Inflammatory macrophage (primary cell): Measurements from ENCODE around the gene OLFM1.
A peak's percentile ranks its signal among the peaks of the same experiment; 100 is the strongest.

Source experiments
- DNase-seq, 2 donors: peaks; one replicate each; pipeline ENCODE4 v3.0.0-alpha.2; 2020 to 2022
- total RNA-seq, 18 experiments: gene quantifications; one replicate each; lab custom pipeline; 2026; ENCODE audit warnings: mixed read lengths in 6 of 18, inconsistent platforms in 2 of 18; lab: John Stamatoyannopoulos, UW

The OLFM1 gene
- 0 to 23.3 (median 0.50) reads per million in 18 experiments for total RNA-seq

DNA sequence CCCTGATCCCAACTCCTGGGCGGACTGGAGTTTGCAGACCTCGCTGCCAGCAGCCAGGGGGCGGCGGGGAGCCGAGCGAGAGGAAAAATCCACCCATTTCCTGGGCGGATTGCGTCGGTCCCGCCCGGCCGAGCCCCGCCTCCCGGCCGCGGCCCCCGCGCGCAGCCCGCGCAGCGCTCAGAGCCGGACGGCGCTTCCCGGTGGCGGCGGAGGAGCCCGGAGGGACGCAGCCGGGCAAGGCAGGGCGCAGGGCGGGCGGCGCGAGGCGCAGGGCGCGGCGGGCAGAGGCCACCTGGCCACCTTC lies at the start of gene OLFM1:
OLFM1 (plus strand) TSS at position 180 of the 304 bp plus-strand sequence. CDS start 322 bp downstream, outside the sequence.
- DNase-seq, result peak; percentile 57 to 70

DNA sequence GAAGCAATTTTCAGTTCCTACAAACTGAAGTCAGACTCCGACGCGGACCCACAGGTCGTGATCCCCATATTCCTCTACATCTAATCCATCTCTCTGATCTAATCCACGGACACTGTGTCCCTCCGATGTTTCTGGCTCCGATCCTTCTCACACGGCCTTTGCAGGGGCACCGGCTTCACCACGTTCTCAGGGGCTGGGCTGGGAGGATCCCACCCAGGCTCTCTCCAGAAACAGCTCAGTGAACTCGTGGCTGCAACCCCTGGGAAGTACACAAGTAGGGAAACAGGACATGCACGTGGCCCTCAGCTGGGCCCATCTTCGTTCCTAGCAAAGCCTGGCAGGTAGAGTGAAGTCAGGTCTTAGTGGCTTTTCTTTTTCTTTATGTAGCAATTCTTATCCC lies 49.1 kb upstream of the OLFM1 start:
- no peak for DNase-seq

DNA sequence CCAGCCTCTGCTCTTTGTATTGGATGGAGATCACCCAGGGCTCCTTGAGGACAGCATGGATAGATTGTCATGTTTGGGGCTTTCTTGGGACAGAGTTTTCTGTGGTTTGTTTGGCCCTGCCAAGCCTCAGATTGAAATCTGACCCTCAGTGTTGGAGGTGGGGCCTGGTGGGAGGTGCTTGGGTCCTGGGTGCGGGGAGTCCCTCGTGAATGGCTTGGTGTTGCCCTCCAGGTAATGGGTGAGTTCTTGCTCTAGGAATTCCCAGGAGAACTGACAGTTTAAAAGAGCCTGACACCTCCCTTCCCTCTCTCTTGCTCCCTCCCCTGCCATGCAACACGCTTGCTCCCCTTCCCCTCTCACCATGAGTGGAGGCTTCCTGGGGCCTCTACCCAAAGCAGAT lies 48.6 kb upstream of the OLFM1 start:
- DNase-seq, result no peak

DNA sequence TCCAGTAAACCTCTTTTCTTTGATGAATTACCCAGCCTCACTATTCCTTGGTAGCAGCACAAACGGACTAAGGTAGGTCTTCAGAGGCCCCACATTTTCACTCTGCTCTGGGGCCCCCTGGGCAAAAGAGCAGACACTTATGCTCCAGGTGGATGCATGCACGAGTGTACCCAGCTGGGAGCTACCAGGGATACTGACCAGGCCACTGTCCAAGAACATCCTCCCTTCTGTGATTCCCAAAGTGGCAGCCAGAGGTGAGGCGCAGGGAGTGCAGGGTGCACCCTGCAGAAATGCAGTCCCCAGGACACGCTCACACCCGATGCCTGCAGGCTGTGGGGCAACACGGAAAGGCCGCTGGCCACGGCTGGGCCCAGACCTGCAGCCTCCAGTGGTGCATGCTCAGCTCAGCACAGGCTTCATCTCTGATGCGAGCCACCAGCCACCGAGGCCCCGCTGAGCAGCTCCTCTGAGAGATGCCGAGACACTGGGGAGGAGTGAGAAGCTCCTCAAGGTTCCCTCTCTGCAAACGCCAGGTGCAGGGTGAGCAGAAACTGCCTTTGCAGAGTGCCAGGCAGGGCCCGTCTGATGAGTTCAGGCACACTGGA lies 48.1 kb upstream of the OLFM1 start:
- no peak for DNase-seq

DNA sequence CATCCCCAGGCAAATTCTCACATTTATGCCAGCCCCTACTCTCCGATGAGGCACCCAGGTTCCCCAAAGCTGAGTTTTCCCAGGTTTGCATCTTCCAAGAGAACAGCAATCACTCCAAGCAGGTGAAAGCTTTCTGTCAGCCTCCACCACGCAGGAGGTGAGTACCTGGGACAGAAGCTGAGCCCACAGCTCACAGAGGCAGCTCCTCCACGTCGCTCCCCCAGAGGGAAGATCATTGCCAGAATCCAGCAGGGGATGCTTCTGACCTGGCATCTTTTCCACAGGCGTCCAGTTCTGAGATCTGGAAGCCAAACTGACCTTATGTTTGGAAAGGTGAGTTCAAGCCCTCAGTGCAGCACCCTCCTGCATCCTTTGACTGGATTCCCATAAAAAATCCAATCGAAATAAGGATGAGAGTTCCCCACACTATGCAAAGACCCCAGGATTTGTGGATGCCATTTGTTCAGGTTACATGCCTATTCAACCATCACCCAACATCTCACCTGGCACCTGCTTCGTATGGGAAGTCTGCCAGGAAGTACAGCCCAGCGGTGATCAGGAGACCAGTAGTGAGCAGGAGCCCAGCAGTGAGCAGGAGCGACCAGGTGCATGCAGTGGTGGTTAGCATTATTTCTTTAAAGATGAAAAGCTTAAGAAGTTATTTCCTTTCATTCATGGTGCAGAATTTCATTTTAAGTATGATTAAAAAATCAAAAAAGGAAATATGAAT lies 47.4 kb upstream of the OLFM1 start:
- no peak for DNase-seq

DNA sequence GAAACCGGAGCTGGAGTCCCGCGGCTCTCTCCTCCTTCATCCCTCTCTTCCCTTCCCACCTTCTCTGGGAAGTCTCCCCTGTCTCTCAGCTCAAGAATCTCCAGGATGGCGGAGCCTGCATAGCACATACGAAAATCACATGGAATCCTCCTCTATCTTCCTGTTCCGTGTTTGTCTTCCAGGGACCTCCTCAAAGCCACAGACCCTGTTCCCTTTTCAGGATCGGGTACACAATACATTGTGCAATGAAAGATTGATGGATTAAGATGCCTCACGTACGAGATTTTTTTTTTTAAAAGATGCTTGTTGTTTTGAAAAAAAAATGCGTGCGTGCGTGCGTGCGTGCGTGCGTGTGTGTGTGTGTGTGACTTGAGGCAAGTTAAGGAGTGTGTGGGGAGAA lies 46.6 kb upstream of the OLFM1 start:
- DNase-seq, result no peak

DNA sequence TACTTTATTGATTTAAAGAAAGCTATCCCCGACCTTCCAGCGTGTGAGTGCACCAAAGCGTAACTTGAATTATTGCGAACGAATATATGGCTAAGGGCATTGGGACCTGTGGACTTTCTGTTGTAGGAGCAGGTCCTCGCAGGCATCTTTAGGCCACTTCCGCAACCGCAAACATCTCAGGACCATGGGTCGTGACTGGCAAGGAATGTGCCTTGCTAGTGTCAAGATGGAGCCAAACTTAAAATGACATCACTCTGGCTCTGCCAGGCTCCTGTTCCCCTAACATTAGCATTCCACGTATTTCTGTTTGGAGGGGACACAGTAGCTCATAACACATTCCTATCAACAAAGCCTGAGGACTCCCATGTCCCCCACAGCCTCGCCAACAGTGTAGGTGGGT lies 44.1 kb upstream of the OLFM1 start:
- no peak for DNase-seq

DNA sequence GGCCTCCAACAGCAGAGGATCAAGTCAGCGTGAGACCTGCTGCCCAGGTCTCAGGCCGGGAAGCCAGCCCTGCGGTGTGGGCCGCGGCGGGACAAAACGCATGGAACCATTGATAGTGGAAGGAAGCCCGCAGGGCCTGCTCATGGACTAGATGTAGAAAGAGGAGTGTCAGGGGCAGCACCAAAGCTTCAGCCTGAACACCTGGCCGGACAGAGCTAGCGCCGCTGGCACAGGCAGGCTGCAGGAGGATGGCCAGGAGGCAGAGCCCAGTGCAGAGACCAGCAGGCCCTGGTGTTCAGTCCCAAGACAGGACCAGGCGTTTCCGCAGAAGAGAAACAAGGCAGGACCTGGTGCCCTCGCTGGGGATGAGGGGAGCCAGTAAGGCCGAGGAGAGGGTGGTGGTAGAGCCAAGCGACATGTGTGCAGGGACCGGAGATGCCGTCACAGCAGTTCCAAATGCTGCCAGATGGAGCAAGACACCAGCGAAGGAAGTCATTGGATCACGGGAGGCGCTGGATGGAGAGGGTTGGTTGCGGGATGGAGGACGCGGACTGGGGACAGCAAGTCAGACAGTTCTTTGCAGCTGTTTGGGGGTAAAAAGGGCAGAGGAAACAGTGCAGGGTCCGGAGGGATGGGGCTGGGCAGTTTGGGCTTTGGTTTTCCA lies 42.1 kb upstream of the OLFM1 start:
- DNase-seq, result no peak

DNA sequence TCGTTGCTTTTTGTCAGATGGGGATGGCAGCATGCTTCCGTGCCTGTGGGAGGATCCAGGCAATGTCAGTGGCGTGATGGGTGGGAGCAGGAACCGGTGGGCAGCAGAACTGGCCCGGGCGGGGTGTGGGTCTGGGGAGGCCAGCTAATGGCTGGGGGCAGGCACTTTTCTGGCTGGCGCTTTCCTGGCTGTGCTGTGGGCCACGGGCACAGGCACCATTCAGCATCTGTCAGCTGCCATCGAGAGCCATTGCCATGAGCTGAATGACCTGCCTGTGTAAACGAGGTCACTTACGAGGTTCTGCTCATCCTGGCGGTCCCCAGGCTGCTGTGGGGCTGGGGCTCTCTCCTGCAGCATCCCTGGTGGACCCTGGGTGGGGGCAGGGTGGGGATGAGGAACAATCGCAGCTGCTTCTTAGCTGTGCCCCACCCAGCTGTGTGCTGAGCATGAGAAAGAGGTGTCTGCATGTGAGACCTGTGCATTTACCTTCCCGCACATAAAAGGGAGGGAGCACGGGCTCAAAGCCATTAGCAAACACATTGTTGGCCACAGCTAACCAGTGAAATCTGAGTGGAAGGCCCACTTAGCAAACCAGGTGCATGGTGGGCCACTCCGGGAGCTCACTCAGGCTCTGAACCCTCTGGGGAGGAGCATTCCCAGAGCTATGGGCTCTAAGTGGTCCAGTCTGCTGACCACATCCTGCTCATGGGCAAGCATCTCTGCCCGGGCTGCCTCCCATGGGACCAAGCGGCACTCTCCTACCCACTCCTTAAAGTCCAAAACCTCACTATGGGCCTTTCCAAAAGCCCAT lies 41.3 kb upstream of the OLFM1 start:
- DNase-seq, result no peak

DNA sequence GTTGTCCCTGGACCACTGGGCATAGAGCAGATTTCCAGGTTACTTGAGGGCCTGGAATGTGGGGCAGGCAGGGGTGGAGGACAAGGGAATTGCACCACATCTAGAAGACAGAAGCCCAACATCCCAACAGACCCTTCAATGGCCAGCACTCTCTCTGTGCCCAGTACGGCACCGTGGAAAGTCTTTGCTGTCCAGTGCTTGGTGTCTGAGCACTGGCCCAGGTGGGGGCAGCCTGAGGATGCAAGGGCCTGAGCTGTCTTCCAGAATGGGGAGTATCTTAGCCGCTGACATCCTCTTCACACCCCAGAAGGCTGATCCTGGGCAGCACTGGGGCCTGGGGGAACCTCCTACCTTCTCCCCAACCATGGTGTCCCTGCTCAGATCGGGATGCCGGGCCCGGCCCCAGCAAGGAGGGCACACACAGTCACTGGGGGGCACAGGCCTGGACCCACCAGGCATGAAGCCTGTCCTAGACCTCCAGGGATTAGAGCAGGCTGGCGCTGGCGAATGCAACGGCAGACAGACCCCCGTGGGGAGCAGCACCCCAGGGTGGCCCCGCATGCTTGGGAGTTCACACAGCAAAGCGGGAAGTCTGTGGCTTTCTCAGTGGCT lies 40.6 kb upstream of the OLFM1 start:
- DNase-seq, result no peak

DNA sequence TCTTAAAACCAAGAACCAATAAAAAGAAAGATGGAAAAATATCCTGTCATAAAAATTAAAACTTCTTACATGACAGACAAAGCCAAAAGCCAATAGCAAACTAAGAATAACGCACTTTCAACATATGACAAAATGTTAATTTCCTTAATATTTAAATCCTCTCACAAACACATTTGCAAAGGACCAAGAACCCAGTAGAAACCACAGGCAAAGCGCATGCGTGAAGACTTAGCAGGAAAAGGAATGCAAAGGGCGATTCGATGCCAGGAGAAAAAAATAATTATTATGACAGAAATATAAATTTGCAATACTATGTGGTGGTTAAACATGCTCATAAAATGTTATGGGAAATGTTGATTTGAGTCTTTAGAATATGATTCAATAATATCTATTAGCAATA lies 39.9 kb upstream of the OLFM1 start:
- no peak for DNase-seq

DNA sequence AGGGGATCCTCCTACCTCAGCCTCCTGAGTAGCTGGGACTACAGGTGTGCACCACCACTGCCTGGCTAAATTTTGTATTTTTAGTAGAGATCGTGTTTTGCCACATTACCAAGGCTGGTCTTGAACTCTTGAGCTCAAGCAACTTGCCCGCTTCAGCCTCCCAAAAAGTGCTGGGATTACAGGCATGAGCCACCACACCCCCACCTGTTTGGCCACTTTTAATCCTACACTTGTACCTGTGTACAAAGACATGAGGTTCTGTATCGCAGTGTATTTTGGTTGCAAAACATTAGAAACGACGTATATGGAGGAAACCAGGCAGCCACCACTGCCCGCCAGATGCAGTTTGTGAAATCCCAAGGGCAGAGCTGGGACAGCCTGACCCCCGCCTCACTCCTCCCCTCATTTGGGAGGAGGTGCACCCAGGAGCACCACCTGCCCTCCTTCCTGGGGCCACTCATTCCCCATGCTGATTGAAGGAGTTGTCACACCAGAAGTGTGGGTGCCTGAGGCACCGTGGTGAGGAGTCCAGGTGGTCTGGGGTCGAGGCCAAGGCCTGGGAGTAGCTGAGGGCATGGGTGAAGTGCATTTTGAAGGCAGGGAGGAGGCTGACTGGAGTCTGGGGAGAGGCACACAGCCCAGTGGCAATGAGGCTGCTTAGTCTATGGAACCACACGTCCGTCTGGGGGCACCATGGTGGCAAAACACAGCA lies 39.3 kb upstream of the OLFM1 start:
- DNase-seq, result no peak

DNA sequence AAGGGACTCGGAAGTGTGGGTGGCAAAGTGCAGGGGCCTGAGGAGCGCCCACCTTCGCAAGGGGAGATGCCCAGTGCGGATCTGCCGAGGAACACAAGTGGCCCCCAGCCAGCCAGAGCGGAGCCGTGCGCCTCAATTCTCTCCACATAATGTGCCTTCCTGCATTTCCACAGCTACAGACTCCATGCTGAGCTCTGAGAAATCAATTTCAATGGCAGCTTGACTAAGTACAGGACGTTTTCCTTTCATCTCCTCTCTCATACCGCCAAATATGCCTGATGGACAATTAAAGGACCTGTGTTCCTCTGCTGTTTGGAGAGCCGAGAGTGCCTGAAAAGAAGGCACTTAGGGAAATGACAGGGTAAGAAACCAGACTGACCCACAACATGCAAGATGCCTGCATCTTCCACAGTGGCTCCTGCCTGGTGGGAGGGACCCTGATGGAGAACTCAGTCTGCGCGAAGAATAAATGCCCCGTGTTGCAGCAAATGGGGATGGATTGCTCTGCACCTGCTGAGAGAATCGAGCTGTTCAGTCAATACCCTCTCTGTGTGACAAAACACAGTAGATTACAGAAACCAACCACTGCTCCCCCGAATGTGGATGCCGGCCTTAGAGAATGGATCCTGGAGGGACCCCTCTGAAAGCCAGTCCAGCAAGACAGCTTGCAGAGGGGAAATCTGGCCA lies 38.6 kb upstream of the OLFM1 start:
- DNase-seq, result no peak

DNA sequence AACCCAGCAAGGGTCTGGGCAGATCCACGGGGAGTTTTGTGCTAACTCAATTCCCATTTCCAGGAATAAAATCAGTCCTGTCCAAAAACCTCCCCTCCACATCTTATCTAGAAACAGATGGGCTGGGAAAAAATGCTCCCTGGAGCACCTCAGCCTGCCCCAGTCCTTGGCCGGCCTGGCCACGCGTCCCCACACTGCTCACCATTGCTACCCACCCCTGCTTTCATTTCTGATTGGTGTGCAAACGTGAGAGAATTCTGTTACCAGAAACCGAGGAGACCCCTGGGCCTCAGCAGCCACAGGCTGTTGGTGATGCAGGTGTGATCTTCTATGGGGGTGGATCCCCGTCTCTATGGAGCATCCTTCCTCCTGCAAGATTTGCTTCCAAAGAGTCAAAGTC lies 38.0 kb upstream of the OLFM1 start:
- DNase-seq, result no peak

DNA sequence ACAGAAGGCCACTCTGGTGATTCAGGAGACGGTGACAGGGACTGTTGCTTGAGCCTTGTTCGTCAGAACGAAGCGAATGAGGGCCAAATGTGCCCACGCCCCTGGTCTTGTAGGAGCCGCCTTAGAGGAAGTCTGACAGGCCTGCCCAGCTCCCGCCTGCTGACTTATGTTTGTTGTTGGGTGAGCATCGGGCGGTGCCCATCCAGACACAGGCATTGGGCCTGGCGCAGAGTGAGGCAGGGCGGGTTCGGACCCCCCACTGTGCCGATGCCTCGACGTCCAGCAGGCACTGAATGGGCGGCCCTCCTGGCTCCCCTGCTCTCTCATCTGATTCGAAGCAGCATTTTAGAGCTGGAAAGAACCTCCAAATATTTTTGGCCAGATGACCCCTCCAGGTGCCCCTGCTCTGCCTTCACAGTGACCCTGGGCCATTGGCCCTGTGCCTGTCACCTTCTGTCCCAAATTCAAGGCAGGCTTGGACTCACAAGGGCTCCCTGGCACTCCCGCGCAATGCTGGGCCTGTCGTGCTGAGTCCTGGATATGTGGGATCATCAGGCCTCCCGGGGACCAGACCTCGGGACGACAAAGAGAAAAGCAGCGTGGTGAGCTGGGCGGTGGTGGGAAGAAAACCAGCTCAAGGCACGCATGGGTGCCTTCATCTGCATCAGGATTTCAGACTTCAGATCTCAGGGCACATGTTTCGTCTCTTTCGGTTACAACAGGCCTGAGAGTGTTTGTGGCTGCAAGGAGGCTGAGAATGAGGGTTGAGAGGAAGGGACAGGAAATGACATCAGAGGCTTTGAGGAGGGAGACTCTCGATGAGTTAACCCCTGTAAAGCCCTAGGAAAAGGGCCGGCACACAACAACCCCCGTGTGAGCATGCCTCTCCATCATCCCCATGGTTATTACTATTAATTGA lies 37.1 kb upstream of the OLFM1 start:
- no peak for DNase-seq

DNA sequence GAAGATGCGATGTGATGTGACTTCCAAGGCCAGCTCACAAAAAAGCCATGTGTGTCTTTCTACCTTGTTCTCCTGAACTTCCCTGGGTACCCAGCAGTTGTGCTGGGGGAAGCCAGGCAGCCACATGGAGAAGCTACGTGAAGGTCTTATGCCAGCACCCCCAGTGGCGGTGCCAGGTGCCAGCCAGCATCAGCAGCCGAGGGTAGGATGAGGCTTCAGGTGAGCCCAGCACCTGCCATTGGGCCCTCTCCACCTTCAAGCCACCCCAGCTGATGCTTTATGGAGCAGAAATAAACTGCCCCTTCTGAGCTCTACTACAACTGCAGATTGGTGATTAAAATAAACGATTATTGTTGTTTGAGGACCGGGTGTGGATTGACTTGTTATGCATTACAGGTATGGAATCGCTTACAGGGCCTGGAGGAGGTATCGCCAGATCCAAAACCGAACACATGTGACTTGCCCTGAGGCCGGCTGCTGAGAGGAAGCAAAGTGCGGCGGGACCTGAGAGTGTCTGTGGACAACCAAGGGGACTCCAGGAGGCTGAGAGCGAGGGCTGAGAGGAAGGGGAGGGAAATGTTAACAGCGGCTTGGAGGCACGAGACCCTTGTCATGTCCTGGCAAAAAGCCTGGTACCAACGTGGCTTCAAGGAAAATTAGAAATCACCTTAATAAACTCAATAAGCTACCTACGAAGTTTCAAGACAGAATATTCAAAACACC lies 36.0 kb upstream of the OLFM1 start:
- DNase-seq, result no peak

DNA sequence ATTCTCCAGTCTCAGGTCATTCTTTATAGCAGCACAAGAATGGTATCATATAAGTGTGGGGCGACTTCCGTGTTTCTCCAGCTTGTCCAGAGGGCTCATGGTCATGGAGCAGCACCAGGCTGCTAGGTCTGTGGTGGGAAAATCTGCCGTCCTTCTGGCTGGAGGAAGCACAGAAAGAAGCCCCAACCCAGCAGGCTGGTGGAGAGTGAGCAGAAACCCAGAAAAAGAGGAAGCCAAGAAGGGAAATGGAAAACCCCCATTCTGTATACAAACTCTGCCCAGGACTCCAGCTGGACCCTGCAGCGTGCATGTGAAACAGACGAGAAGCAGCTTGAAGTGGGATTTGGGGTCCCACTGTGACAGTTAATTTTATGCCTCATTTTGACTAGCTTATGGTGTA lies 34.3 kb upstream of the OLFM1 start:
- peak in 1 of 2 donors; percentile 6 for DNase-seq

DNA sequence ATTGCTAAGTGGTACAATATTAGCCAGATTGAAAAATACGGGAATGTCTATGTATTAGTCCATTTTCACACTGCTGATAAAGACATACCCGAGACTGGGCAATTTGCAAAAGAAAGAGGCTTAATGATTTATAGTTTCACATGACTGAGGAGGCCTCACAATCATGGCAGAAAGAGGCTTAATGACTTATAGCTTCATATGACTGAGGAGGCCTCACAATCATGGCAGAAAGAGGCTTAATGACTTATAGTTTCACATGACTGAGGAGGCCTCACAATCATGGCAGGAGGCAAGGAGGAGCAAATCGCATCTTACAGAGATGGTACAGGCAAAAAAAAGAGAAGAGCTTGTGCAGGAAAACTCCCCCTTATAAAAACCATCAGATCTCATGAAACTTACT lies 32.3 kb upstream of the OLFM1 start:
- no peak for DNase-seq

DNA sequence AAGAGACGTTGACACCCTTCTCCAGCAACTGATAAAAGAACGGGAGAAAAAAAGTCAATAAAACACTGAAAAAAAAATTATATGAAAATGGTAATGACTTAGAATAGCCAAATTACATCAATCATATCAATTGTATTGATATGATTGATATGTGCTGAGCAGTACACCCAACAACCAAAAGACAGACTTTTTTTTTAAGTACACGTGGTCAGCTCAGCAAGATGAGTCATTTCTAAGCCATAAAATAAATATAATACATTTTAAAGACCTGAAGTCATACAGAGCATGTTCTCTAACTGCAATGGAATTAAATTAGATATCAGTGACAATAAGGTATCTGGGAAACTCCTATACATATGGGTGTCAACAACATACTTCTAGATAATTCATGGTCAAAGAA lies 30.9 kb upstream of the OLFM1 start:
- no peak for DNase-seq
